HCT116 (cell line): ENCODE data around the gene SPTLC3.

Source experiments
- POLR2A ChIP-seq: IDR thresholded peaks from 2 replicates; pipeline ENCODE4 v1.7.0; 2011; ENCODE audit warnings: borderline replicate concordance; ENCODE audit not compliant: insufficient read depth, insufficient read length; ENCODE audit errors: extremely low read depth
- POLR2AphosphoS5 ChIP-seq: IDR thresholded peaks from 2 replicates; pipeline ENCODE4 v1.6.1; 2011; ENCODE audit warnings: mild to moderate bottlenecking, low read depth, low read length, moderate library complexity
- RAD21 ChIP-seq: IDR thresholded peaks from 2 replicates; pipeline ENCODE4 v1.6.1; 2012; ENCODE audit warnings: low read depth, mild to moderate bottlenecking

- TF ChIP-seq RAD21 (no peak), POLR2A (no peak), POLR2AphosphoS5 (no peak)
These were observed 204.6 kb downstream of the SPTLC3 start for GRCh38 chr20:13213335-13213734.
